Prostate gland (tissue), 2 donors: Measurements from ENCODE around the gene HEG1. TPM values are rescaled to one million over a fixed set of nuclear protein-coding genes. Genes with fewer than 3 reads are reported as not detected.

Experiments used
- DNase-seq: peaks from one replicate; pipeline ENCODE4 v3.0.0-alpha.2; 2019; ENCODE audit warnings: low spot score
- H3K27ac ChIP-seq, 2 donors: fragments of 200-600 bp; sonication (generic); 2 replicates each; pipeline ENCODE4 v1.5.1; 2017 to 2019
- H3K27me3 ChIP-seq: fragments of 200-600 bp; sonication (generic); replicated peaks from 2 replicates; pipeline ENCODE4 v1.5.1; 2019; ENCODE audit not compliant: insufficient read depth
- H3K36me3 ChIP-seq, 2 donors: fragments of 200-600 bp; sonication (generic); 1 replicate in 1 of 2; 2 replicates in 1 of 2; pipeline versions ENCODE4 v1.5.1 to v1.8.1; 2017 to 2019
- H3K4me1 ChIP-seq: fragments of 200-600 bp; sonication (generic); replicated peaks from 2 replicates; pipeline ENCODE4 v1.5.1; 2019
- H3K4me3 ChIP-seq, 2 donors: fragments of 200-600 bp; sonication (generic); 2 replicates each; pipeline ENCODE4 v1.5.1; 2017 to 2019
- H3K9me3 ChIP-seq: fragments of 200-600 bp; sonication (generic); 2 replicates; pipeline ENCODE4 v1.5.1; 2017
- CTCF ChIP-seq, 4 experiments: fragments of 200-600 bp in 2 of 4; fragments of 450-650 bp in 2 of 4; sonication (generic) in 2 of 4; IDR thresholded peaks; 1 replicate in 3 of 4; 2 replicates in 1 of 4; pipeline ENCODE4 v1.5.1; 2016 to 2019; ENCODE audit warnings: antibody characterized with exemption in 4 of 4, mild to moderate bottlenecking in 2 of 4, moderate library complexity in 2 of 4
- POLR2A ChIP-seq: fragments of 450-650 bp; IDR thresholded peaks from one replicate; pipeline ENCODE4 v1.6.1; 2016; ENCODE audit warnings: antibody characterized with exemption, mild to moderate bottlenecking
- POLR2AphosphoS5 ChIP-seq: sonication (generic); formaldehyde crosslinking; IDR thresholded peaks from one replicate; pipeline ENCODE4 v1.6.1; 2017; ENCODE audit warnings: antibody characterized with exemption
- WGBS: methylation state at CpG from one replicate; pipeline ENCODE4 v1.1.5; 2018; 5-methylcytosine and 5-hydroxymethylcytosine counted together
- intact Hi-C: fragments of 100-400 bp; cut with DNase I; formaldehyde crosslinking; loops from one replicate; pipeline ENCODE4 v1.14.2; 2022
- total RNA-seq, 2 donors: library from RNA; depleted of rRNA; stranded (reverse); fragments of >200 nt; gene quantifications; one replicate each; pipeline ENCODE4 v1.1.0, GENCODE V29; 2016

The HEG1 gene
- total RNA-seq, 2 donors from 2014 or later, result 27.5 to 130 TPM

- no peaks in the 10 kb centered on the region for H3K27me3 ChIP-seq
- no peak overlapping the region for H3K27ac ChIP-seq
- no peak for DNase-seq
- no peaks in the 10 kb centered on the region for H3K9me3 ChIP-seq
- WGBS, result 51% methylated on average over 2 of the region's 2 CpGs
- peaks cover 14% of the 10 kb centered on the region for H3K4me1 ChIP-seq
- no peak for TF ChIP-seq POLR2AphosphoS5
- no peak for TF ChIP-seq CTCF (IDR thresholded peaks at IDR 0.05)
- no peak for TF ChIP-seq POLR2A
- peaks cover 0 to 3% of the 10 kb centered on the region in 2 donors for H3K36me3 ChIP-seq
- no peak overlapping the region for H3K4me3 ChIP-seq
- intact Hi-C loops, result loop anchor here (5.0 kb wide), 3 partner anchors 73 to 437 kb away; no protein-coding TSS in a partner anchor
These were observed 55.8 kb downstream of the HEG1 start for GRCh38 chr3:124999897-125000435.

GRCh38 chr3:124999317-124999716 is 56.5 kb downstream of the HEG1 start:
- peaks cover 14% of the 10 kb centered on the region for H3K4me1 ChIP-seq
- no peak overlapping the region for H3K27ac ChIP-seq
- 12% methylated on average over 1 of the region's 1 CpG for WGBS

GRCh38 chr3:124998247-124998630 is 57.6 kb downstream of the HEG1 start:
- H3K36me3 ChIP-seq, result peaks cover 0 to 2% of the 10 kb centered on the region in 2 donors
- no peak overlapping the region for H3K4me3 ChIP-seq
- intact Hi-C loops, result loop anchor here (5.0 kb wide), 2 partner anchors 71 to 439 kb away; no protein-coding TSS in a partner anchor
- no peaks in the 10 kb centered on the region for H3K27me3 ChIP-seq
- DNase-seq, result no peak
- H3K9me3 ChIP-seq, result no peaks in the 10 kb centered on the region
- TF ChIP-seq CTCF (IDR thresholded peaks at IDR 0.05) (no peak), POLR2A (no peak), POLR2AphosphoS5 (no peak)
- WGBS, result 94% methylated on average over 3 of the region's 3 CpGs
- H3K27ac ChIP-seq, result no peak overlapping the region
- peaks cover 10% of the 10 kb centered on the region for H3K4me1 ChIP-seq

More at GRCh38 chr3:124999317-124999716, 56.5 kb downstream of the HEG1 start:
- H3K9me3 ChIP-seq, result no peaks in the 10 kb centered on the region
- TF ChIP-seq CTCF (IDR thresholded peaks at IDR 0.05), result no peak
- no peak for TF ChIP-seq POLR2A
- no peak for TF ChIP-seq POLR2AphosphoS5
- H3K27me3 ChIP-seq, result no peaks in the 10 kb centered on the region
- H3K36me3 ChIP-seq, result peaks cover 0 to 3% of the 10 kb centered on the region in 2 donors
- intact Hi-C loops, result loop anchor here (5.0 kb wide), 2 partner anchors 72 to 438 kb away; no protein-coding TSS in a partner anchor
- no peak for DNase-seq
- H3K4me3 ChIP-seq, result no peak overlapping the region

GRCh38 chr3:124997303-124998246 is 58.2 kb downstream of the HEG1 start:
- Histone ChIP-seq H3K36me3 (no peaks in the 10 kb centered on the region), H3K9me3 (no peaks in the 10 kb centered on the region), H3K4me3 (no peak overlapping the region), H3K4me1 (peaks cover 7% of the 10 kb centered on the region), H3K27me3 (no peaks in the 10 kb centered on the region), H3K27ac (no peak overlapping the region)
- no peak for TF ChIP-seq CTCF (IDR thresholded peaks at IDR 0.05)
- TF ChIP-seq POLR2AphosphoS5, result no peak
- no peak for TF ChIP-seq POLR2A
- whole genome bisulfite sequencing, result 89% methylated on average over 21 of the region's 21 CpGs
- no peak for DNase-seq
- intact Hi-C loops, result loop anchor here (5.0 kb wide), 2 partner anchors 70 to 440 kb away; no protein-coding TSS in a partner anchor
